LHCN-M2 (cell line): ENCODE measurements around the gene ZNF329. TPM values are rescaled to one million over a fixed set of nuclear protein-coding genes. Genes with fewer than 3 reads are reported as not detected.
"Not testable (repeated sequence)": the region's sequence is repeated elsewhere in the genome, so short reads cannot be mapped to it uniquely, and the experiment has no call there.

Experiments
- DNase-seq: peaks from one replicate; pipeline ENCODE4 v3.0.0-alpha.2; 2012; ENCODE audit warnings: low read depth
- polyA plus RNA-seq: library from polyadenylated mRNA; unstranded; fragments of >200 nt; gene quantifications from one replicate; pipeline ENCODE4 v1.2.1, GENCODE V29; 2012; ENCODE audit warnings: missing spikeins
- total RNA-seq: library from RNA; depleted of rRNA; stranded (reverse); fragments of >200 nt; gene quantifications from 2 replicates; pipeline ENCODE4 v1.2.3, GENCODE V29; 2014; rRNA removed

Gene ZNF329
- 10.5 and 11.8 TPM in 2 replicates for total RNA-seq
- 5.1 TPM for polyA plus RNA-seq

DNA sequence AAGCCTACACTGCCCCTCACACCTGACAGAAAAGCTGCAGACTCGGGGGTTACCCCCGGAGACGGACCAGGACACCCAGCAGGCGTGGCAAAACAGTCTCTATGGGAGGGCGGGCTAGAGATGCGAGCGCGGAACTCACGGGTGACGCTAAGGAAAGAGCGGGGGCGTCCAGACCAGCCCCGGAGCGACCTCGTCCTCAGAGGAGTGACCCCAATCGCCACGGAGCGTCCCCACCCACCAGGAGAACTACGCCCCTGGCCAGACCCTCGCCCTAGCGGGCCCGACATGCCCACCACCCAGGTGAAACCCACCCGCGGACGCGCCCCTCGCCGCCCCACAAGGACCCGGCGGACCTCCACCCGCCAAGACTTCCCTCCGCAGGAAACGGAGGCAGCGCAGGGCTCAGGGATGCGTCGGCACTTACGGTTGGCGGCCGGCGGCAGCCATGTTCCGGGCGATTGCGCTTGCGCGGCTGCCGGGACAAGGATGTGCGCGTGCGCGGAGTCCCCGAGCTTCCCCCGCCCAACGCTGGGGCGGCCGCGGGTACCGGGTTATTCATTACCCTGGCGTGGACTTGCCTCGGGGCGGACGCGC, at the start of gene ZNF329:
ZNF329 (minus strand) TSS at position 462 of the 594 bp plus-strand sequence. CDS start 21,286 bp downstream, outside the sequence.
- DNase-seq, result peak; percentile 62

DNA sequence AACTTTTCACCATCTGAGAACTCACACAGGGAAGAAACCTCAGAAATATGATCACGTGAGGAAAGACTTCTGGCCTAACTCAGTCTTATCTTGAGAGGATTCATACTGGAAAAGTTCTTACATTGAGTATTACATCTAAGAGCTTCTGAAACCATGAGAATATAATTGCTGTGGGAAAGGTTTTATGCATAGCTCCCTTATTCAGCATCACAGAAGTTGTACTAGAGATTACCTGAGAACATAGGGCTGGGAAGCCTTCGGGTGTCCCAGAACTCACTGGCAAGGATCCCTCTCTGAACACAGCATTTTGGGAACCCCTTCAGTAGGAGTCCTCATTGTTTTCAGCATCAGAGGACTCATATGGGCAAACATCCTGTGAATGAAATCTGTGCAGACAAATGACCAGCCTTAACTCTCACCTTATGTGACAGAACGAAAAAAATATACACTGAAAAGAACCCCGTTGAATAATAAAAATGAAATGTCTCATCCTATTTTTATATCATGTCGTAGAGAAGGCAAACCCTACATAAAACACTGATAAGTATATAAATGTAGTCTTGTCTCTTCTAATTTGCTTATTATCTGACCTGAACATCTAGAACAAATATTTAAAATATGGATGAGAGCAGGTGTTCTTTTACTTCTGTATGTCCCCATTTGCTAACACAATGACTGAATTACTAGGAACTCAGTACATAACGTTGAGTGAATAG, 46.5 kb upstream of the ZNF329 start:
- DNase-seq, result peak; percentile 24

GRCh38 chr19:58183817-58184215, 33.2 kb upstream of the ZNF329 start:
- no peak for DNase-seq

- peak; percentile 78 for DNase-seq
Measured at GRCh38 chr19:58182989-58183816, 32.6 kb upstream of the ZNF329 start, which contains the start of gene ZNF274. Gene ZNF274 (plus strand): TSS chr19:58183061. CDS start chr19:58183966, 905 bp downstream.

- peak; percentile 75 for DNase-seq
Measured at GRCh38 chr19:58182577-58182988, 32.0 kb upstream of the ZNF329 start.

DNA sequence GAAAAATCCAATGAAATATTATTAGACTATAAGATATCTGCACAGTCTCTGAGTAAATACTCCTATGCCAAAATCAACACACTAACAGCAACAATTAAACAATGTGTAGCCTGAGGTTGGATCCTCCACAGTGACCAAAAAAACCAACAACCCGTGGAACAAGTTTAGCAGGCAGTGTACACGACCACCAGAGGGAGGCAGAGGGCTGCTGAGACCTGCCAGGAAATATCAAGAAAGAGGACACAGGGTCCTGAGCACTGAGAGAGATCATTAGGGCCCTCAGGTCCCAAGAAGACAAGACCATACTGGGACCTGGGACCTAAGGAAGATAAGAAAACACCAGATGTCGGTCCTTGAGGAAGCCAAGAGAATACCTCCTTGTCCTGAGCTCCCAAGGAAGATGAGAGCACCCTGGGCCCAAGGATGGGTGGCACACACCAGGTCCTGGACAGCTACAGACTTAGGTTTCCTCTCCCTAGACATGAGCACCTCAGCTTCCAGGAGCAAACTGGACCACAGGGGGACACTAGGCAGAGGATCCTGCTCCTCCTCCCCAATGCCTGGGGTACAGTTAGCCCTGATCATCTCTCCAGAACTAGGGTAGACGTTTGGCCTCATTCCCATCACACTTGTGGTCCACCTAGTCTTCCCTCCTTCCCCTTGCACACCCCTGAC, 31.4 kb upstream of the ZNF329 start:
- DNase-seq, result peak; percentile 35

GRCh38 chr19:58170860-58171259, 20.3 kb upstream of the ZNF329 start:
- DNase-seq, result peak; percentile 50

GRCh38 chr19:58166708-58167280, 16.2 kb upstream of the ZNF329 start:
- no peak for DNase-seq

GRCh38 chr19:58166268-58166667, 15.7 kb upstream of the ZNF329 start:
- DNase-seq, result no peak

- no peak for DNase-seq
Measured at GRCh38 chr19:58157045-58157728, 6.6 kb upstream of the ZNF329 start.

DNA sequence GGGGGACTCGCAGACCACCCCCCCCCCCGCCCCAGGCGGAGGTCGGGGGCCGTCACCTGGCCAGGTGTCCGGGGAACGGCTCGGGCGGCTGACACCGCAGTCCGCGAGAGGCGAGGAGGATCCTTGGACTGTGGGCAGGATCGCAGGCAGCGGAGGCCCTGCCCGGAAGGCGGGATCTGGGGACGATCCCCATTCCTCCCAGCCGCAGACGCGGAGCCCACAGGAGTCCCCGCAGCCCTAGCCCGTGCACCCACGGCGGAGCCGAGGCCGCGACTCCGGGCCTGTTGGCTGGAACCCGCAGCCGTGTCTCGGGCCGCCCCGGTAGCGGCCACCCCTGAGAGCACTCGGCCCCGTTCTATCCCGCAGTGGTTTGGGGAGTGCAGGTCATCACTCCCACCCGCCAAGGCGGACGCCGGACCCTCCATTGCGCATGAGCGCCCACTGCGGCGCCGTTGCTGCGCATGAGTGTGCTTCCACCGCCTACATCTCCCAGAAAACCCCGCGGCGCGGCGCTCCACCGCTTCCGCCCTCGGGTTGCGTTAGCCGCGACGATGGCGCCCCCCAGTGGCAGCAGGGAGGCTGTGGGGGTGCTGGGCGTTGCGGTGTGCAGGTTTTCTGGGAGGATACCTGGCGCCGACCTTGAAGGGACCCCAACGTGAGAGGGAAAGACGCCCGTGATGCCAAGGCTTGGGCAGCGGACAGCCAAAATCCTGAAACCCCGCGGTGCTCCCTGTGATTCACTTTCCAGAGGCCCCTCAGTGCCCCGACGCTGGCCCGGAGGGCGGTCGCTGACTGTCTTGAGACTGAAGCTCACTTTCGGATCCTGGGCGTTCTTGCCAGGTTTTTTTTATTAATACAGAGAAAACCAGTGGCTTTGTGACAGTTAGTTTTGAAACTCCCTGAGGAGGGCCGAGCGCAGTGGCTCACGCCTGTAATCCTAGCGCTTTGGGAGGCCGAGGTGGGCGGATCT, 4.4 kb upstream of the ZNF329 start:
- DNase-seq, result peak; percentile 91

DNA sequence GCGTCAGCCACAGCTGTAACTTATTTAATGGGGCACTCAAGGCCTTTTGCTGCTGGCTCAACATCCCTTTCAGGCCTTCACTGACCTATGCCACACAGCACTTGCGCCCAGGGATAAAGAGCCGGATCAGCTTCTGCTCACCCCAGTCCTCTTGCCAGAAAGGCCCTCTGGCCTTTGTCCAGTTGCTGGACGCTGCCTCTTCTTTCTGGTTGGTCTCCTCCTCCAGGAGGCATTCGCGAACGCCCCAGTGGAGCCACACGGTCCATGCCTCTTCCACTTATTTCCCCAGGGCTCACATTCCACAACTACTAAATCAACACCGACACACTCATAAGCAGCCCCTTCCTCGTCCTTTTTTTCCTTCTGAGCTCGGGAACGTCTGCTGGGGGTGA, 3.7 kb upstream of the ZNF329 start:
- DNase-seq, result peak; percentile 49

- DNase-seq, result no peak
Measured at GRCh38 chr19:58153386-58153785, 2.8 kb upstream of the ZNF329 start.

GRCh38 chr19:58147475-58147874, 3.1 kb downstream of the ZNF329 start:
- DNase-seq, result not testable (repeated sequence)

DNA sequence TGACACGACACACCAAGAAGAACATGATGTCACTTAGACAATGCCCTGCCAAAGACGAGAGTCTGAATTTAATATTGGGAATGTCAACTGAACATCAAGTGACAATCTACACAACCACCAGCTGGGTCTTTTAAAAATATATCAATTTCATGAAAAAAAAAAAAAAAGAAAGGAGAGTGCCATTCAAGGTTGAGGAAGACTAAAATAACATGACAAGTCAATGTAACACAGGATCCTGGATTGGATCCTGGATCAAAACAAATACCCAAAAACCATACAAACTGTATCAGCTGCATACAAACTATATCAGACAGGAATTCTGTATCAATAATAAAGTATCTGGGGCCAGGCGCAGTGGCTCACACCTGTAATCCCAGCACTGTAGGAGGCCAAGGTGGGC, 4.7 kb downstream of the ZNF329 start:
- no peak for DNase-seq

DNA sequence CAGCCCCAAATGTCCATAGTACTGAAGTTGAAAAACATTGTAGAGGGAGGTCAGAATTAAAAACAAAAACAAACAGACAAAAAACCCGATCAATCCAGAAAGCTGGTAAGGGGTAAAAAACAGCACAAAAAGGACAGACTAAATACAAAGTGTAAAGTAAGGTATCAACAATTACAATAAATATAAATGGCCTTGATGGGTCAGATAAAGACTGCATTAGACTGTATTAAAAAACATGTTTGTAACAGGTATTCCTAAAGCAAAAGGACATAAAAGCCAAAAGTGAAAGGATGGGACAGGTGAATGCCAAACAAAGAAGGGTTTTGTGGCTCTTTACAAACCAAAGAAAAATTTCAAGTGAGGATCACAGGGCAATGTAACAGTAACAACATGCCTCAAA, 16.3 kb downstream of the ZNF329 start:
- no peak for DNase-seq

DNA sequence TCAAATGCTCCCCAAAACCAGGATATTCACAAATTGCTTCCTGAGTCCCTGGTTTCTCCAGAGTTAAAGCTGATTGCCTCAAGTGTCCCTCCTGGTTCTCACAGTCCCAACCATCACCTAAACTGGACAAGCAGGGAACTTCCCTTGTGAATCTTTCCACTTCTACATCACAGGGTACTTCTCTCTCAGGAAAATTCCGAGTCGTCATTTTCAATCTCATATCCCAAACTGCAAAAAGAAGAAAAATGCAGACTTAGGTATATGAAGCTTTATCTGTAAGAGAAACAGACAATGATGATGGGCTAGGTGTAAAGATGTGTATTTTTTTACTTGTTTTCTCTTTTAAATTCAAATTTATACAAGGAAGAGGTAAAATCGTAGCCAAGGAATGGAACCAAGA, 21.3 kb downstream of the ZNF329 start:
- no peak for DNase-seq

- peak; percentile 6 for DNase-seq
Measured at GRCh38 chr19:58128041-58128685, 22.4 kb downstream of the ZNF329 start.

DNA sequence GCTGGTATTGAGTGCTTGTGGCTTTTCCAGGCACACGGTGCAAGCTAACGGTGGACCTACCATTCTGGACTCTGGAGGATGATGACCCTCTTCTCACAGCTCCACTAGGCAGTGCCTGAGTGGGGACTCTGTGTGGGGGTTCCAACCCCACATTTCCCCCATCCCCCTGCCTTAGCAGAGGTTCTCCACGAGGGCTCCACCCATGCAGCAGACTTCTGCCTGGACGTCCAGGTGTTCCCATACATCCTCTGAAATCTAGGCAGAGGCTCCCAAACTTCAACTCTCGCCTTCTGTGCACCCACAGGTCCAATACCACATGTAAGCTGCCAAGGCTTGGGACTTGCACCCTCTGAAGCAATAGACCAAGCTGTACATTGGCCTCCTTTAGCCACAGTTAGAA, 27.2 kb downstream of the ZNF329 start:
- DNase-seq, result peak; percentile 3
